WI38 (cell line): ENCODE results near the gene MPPED1.

ENCODE experiments used
- H3K4me3 ChIP-seq: 2 replicates; pipeline ENCODE4 v1.5.1; 2011; ENCODE audit warnings: low read depth, mild to moderate bottlenecking, control low read depth, low read length
- TF ChIP-seq, protein P1 (sequence below): IDR thresholded peaks from 2 replicates; pipeline ENCODE4 v1.5.1; 2012; ENCODE audit warnings: low read depth, mild to moderate bottlenecking, control low read depth, low read length

MPPED1 gene

DNA sequence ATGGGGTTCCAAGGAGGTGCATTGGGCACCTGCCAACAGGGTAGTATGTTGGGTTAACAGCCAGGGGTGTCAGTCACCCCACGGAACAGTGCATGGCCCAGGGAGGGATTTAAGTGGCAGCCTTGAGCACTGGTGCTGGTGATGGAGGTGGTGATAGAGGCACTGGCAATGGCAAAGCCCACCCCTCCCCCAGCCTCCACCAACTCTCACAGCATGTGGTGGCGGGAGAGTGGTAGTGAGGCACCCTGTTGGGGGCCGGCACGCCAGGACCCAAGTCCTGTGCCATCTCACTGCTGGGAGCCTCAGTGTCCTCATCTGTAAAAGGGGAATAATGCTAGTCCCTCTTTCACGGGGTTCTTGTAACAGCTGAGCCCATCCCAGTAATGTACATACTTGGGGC is 81.5 kb downstream of the MPPED1 start:
- TF ChIP-seq, protein P1, sequence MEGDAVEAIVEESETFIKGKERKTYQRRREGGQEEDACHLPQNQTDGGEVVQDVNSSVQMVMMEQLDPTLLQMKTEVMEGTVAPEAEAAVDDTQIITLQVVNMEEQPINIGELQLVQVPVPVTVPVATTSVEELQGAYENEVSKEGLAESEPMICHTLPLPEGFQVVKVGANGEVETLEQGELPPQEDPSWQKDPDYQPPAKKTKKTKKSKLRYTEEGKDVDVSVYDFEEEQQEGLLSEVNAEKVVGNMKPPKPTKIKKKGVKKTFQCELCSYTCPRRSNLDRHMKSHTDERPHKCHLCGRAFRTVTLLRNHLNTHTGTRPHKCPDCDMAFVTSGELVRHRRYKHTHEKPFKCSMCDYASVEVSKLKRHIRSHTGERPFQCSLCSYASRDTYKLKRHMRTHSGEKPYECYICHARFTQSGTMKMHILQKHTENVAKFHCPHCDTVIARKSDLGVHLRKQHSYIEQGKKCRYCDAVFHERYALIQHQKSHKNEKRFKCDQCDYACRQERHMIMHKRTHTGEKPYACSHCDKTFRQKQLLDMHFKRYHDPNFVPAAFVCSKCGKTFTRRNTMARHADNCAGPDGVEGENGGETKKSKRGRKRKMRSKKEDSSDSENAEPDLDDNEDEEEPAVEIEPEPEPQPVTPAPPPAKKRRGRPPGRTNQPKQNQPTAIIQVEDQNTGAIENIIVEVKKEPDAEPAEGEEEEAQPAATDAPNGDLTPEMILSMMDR = no peak
- H3K4me3 ChIP-seq = no peak overlapping the region

DNA sequence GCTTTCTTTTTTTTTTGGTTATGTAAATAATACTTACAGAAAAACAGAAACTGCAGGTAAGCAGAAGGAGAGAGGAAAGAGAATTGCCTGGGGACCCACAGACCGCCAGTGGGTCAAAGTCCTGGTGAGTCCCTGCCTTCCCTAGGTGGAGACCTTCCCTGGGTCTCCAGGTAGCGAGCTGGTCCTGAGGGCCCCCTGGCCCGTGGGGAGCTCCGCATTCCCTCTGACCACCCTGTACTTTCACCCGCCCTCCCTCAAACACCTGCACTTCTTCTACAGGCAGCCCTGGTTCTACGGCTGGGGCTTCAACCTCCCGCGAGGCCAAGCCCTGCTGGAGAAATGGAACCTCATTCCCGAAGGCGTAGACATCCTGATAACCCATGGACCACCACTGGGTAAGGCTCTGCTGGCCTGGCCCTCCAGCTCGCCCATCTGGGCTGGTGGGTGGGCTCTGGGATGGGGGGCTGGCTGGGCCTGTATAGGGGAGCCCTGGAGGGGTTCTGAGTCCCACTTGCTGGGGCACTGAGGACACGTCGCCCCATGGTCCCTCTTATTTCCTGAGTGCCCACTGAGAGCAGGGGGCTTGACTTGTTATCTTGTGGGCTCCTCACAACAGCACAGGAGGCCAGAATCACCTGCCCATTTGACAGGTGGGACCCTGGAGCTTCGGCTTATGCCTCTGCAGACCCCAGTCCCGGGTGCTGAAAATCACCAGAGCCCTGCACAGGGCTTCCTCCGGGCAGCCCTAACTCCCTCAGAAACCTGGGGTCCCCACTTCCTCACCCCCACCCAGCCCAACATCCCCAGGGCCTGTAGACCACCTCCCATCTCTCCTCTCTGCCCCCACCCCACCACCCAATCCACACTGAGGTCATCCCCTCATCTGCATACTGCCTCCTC is 86.4 kb downstream of the MPPED1 start:
- TF ChIP-seq, protein P1 = no peak
- no peak overlapping the region for H3K4me3 ChIP-seq

DNA sequence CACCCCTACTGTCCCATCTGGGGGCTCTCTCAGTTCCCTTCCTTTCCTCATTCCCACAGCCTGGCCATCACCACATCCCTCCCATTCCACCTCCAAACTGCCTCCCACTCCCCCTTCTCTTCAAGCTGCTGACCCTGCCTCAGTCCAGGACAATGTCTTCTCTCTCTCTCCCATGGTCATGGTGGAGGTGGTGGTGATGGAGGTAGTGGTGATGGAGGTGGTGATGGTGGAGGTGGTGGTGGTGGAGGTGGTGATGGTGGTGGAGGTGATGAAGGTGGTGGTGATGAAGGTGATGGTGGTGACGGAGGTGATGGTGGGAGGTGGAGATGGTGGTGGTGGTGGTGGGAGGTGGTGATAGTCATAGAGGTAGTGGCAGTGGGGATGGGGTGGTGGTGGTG is 87.0 kb downstream of the MPPED1 start:
- no peak overlapping the region for H3K4me3 ChIP-seq
- TF ChIP-seq, protein P1 = no peak

DNA sequence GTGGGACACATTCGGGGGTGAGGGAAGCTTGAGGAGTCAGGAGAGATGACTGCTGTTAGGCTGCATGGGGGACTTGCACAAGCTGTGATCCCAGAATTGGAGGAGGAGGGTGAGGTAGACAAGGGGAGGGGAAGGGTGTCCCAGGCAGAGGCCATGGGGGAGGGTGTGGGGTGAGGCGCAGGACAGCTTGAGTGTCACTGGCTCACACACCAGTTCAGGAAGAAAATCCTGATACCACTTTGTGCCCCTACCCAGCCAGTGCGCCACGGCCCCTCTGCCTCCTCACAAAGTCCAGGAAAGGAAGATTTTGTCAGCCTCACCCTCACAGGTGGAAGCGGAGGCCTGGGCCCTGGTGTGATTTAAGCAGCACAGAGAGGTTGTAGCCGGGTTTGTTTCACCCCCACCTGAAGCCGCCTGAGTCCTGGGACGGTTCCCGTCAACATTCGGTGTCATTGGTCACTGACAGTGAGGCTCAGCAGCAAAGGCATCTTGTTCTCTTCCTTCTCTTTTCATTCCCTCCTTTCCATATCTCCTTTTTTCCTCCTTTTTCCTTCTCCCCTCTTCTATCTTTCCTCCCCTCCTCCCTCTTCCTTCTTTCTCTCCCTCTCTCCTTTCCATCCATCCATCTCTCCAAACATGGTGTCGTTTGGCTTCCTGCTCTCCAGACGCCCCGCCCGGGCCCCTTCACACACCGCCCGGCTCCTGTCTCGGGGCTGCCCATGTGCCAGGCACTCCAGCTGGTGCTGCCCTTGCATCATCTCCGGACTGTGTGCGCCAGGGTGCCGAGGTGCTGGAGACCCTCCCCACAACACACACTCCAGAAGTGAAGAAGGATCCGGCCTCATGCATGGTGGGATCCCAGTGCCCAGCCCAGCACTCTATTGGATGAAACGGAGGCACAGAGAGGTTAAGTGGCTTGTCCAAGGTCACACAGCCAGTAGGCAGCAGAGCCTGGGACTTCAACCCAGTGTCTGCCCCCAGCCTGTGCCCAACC is 89.3 kb downstream of the MPPED1 start:
- no peak overlapping the region for H3K4me3 ChIP-seq
- TF ChIP-seq, protein P1 = no peak

DNA sequence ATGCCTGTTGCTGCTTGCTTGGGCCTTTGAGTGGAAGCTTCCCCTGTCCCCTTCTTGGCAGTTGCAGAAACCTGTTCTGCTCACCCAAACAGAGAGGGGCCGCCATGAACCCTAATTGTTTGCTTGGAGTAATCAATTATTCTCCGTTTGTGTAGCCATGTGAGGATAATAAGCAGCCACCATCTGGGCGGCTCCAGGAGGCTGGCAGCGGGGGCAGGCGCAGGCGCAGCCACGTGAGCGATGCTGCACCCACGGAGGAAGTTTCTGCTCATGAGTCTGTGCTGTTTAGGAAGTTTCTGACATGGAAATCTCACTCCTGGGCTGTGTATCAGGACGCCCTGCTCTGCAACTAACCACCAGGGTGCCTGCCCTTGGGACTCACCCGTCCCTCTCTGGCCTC is 90.1 kb downstream of the MPPED1 start:
- no peak overlapping the region for H3K4me3 ChIP-seq
- TF ChIP-seq, protein P1 = no peak

DNA sequence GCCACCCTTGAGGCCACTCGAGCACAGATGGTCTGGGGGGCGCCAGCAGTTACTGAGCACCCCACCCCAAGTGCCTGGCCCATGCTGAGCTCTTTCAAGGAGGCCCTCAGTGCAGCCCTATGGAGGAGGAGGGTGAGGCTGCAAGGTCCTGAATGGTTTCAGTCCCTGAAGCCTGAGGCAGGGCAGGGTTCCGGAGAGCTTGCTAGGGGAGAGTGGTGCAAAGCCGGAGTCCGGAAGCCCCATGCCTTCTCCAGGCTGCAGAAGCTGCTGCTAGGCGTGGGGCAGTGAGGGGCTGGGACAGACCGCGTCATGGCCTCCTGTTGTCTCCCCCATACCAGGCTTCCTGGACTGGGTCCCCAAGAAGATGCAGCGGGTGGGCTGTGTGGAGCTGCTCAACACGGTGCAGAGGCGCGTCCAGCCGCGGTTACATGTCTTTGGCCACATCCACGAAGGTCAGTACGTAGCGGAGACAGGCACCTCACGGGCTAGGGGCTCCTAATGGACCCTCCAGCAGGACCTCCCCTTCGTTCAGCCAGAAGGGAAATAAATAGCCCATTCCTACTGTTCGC is 90.6 kb downstream of the MPPED1 start:
- TF ChIP-seq, protein P1 = no peak
- no peak overlapping the region for H3K4me3 ChIP-seq
